Bronchial epithelial cell (primary cell): ENCODE measurements around the gene SLC30A5. TPM values are rescaled to one million over a fixed set of nuclear protein-coding genes. Genes with fewer than 3 reads are reported as not detected.
A peak's percentile ranks its signal among the peaks of the same experiment; 100 is the strongest.

Source experiments
- DNase-seq: peaks from one replicate; pipeline ENCODE4 v3.0.0-alpha.2; 2010; ENCODE audit warnings: low read depth
- FAIRE-seq: peaks from 2 replicates; lab custom pipeline; 2011; peaks lifted over from hg19 to GRCh38; lab: Jason Lieb, UNC
- H3K27me3 ChIP-seq: 2 replicates; pipeline ENCODE4 v1.5.1; 2011; ENCODE audit warnings: low read length; ENCODE audit not compliant: control insufficient read depth, insufficient read depth
- H3K36me3 ChIP-seq: 2 replicates; pipeline ENCODE4 v1.5.1; 2011; ENCODE audit warnings: low read length; ENCODE audit not compliant: control insufficient read depth, insufficient read depth
- H3K4me3 ChIP-seq: 2 replicates; pipeline ENCODE4 v1.5.1; 2011; ENCODE audit warnings: mild to moderate bottlenecking, low read depth, low read length, control low read depth
- CTCF ChIP-seq: IDR thresholded peaks from 2 replicates; pipeline ENCODE4 v1.5.1; 2011; ENCODE audit warnings: mild to moderate bottlenecking, moderate library complexity, low read length, control low read depth, inconsistent platforms; ENCODE audit not compliant: insufficient read depth, severe bottlenecking
- total RNA-seq: library from RNA; depleted of rRNA; stranded (reverse); fragments of >200 nt; gene quantifications from 2 replicates; pipeline ENCODE4 v1.2.1, GENCODE V29; 2014

Gene SLC30A5
- total RNA-seq, 1 donor from 2014 or later, result 55.3 TPM

GRCh38 chr5:69050214-69050613 is 43.6 kb upstream of the SLC30A5 start:
- H3K27me3 ChIP-seq, result no peaks in the 10 kb centered on the region
- FAIRE-seq (no peak), DNase-seq (no peak)
- H3K4me3 ChIP-seq, result no peak overlapping the region
- no peak for TF ChIP-seq CTCF
- no peaks in the 10 kb centered on the region for H3K36me3 ChIP-seq

- Histone ChIP-seq H3K4me3 (no peak overlapping the region), H3K36me3 (no peaks in the 10 kb centered on the region), H3K27me3 (no peaks in the 10 kb centered on the region)
- no peak for TF ChIP-seq CTCF
- FAIRE-seq (no peak), DNase-seq (no peak)
Observed at GRCh38 chr5:69052181-69052580, 41.6 kb upstream of the SLC30A5 start.

- no peak for DNase-seq
- H3K4me3 ChIP-seq, result no peak overlapping the region
- FAIRE-seq, result no peak
- no peak for TF ChIP-seq CTCF
- H3K36me3 ChIP-seq, result no peaks in the 10 kb centered on the region
- no peaks in the 10 kb centered on the region for H3K27me3 ChIP-seq
Observed at GRCh38 chr5:69074664-69075521, 18.9 kb upstream of the SLC30A5 start.

- no peak for FAIRE-seq
- no peak for DNase-seq
- Histone ChIP-seq H3K4me3 (no peak overlapping the region), H3K36me3 (no peaks in the 10 kb centered on the region), H3K27me3 (no peaks in the 10 kb centered on the region)
- no peak for TF ChIP-seq CTCF
Observed at GRCh38 chr5:69075522-69076179, 18.2 kb upstream of the SLC30A5 start.

- Histone ChIP-seq H3K27me3 (no peaks in the 10 kb centered on the region), H3K4me3 (no peak overlapping the region), H3K36me3 (no peaks in the 10 kb centered on the region)
- FAIRE-seq (no peak), DNase-seq (peak; percentile 64)
- TF ChIP-seq CTCF, result no peak
Observed at GRCh38 chr5:69078921-69079540, 14.8 kb upstream of the SLC30A5 start.
